GOT3 (cell line): ENCODE results near the gene ADAP2.
"Not testable (repeated sequence)": the region's sequence is repeated elsewhere in the genome, so short reads cannot be mapped to it uniquely, and the experiment has no call there.

ENCODE experiments used
- DNase-seq: peaks from one replicate; lab custom pipeline; 2025; ENCODE audit warnings: mixed read lengths; lab: John Stamatoyannopoulos, UW

ADAP2 gene

GRCh38 chr17:30921544-30922196, at the start of gene ADAP2:
ADAP2 (plus strand) TSS chr17:30921945; CDS start chr17:30922015, 70 bp downstream.
- DNase-seq = no peak

DNA sequence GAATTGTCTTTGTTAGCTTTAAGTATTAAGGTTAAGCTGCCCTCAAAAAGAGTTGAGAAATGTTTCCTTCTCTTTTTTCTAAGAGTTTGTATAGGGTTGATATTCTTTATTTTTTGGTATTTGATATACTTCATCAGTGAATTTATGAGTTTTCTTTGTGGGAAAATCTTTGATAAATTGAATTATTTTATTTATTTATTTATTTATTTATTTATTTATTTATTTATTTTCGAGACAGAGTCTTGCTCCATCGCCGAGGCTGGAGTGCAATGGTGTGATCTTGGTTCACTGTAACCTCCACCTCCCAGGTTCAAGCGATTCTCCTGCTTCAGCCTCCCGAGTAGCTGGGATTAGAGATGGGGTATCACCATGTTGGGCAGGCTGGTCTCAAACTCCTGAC, 35.6 kb upstream of the ADAP2 start:
- DNase-seq = no peak

GRCh38 chr17:30894236-30894635, 27.5 kb upstream of the ADAP2 start:
- no peak for DNase-seq

DNA sequence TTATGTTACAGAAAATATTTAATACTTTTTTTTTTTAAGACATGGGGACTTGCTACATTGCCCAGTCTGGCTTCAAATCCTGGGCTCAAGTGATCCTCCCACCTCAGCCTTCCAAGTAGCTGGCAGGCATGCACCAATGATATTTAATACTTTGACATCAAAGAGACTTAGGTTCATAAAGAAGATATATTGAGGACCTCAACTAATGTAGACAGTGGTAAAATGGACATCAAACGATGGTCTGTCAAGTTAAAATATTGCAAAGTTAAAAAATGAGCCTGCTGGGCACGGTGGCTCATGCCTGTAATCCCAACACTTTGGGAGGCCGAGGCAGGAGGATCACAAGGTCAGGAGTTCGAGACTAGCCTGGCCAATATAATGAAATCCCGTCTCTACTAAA, 24.4 kb upstream of the ADAP2 start:
- DNase-seq = no peak

DNA sequence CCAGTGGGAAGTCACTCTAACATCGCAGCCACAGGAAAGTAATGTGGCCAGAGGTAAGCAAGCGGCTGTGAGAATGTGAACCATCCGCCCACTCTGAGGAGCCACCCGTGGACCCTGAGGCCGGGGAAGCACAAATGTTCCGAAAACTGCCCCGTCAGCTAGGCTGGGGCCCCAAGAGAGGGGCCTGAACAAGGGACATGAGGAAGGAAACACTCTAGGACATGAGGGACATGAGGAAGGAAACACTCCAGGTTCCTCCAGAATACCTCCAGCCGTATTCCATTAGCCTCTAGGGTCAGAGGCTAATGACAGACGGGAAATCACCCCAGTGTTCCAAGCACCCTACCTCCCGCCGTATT, 16.0 kb upstream of the ADAP2 start:
- no peak for DNase-seq

GRCh38 chr17:30906101-30906911, 15.4 kb upstream of the ADAP2 start, which contains the start of gene TEFM:
TEFM (minus strand) TSS chr17:30906238; CDS start chr17:30906198, 40 bp downstream.
- DNase-seq = peak; percentile 65

- no peak for DNase-seq
Observed at GRCh38 chr17:30908717-30909420, 12.9 kb upstream of the ADAP2 start.

- DNase-seq = not testable (repeated sequence)
Observed at GRCh38 chr17:30910151-30910550, 11.6 kb upstream of the ADAP2 start.

GRCh38 chr17:30913955-30914354, 7.8 kb upstream of the ADAP2 start:
- no peak for DNase-seq

GRCh38 chr17:30915833-30916611, 5.7 kb upstream of the ADAP2 start:
- DNase-seq = no peak

- DNase-seq = no peak
Observed at GRCh38 chr17:30917050-30917449, 4.7 kb upstream of the ADAP2 start.

- DNase-seq = no peak
Observed at GRCh38 chr17:30920282-30920681, 1.5 kb upstream of the ADAP2 start.

DNA sequence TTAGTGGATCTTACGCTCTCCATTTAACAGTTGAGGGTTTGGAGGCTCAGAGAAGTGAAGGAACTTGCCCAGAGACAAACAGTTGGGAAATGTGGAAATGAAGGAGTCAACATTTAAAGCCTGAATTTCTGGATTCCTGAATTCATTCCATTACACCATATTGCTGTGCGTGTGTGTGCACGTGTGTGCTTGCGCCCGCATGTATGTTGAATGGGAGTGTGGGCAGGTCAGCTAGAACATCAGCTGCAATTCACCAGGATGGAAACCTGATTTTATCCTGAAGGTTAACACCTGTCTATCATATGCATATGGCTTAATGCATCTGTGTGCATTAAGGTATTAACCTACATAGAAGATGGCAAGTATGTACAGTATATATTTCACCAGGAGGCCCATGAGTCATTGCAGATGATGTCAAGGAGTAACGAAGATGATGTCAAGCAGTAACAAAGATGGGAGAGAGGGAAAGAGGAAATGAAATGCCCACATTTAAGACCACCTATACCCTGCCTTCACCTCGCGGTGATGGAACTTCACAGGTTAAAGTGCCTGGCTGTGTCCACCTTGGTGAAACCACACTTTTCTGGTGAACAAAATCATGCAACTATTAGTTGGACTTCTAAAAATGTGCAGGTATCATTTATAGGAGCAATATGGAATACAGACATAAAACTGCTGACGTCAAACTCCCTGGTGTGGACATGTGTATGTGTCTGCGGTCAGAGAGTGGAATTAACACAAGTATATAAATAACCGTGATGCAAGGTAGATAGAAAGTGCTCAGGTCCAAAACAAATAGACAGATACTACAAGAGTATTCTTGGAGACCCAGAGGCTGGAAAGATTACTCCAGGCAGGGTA, 832 bp upstream of the ADAP2 start:
- DNase-seq = no peak

DNA sequence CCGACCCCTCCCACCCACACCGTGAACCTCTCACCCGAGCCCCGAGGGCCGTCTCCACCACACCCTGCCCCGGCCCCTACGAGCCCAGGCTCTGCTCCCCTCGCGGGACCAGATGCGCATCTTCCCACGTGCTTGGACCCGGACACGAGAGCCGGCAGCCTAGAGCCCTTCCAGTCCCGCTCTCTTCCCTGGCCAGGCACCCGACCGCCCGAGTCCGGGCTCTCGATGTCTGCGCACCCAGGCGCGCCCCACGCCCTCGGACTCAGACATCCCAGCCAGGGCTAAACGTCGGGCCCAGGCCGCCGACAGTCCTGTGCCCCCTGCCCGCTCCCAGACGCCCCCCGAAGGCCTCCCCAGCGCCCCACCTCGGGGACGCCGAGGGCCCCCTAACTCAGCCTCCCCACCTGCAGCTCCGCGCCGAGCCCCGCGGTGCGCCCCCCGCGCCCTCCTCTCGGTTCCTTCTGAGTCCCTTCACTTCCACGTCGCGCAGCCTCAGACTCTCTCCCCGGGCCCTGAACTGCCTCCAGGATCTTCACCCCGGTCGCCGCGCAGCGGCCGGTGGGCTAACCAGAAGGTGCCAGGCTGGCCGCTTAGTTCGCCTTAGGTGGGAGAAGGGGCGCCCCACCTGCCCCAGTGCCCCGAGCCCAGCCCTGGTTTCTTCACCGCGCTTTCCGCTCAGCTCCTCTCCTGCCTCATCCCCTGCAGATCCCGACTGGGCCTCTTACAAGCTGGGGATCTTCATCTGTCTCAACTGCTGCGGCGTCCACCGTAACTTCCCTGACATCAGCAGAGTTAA, 688 bp downstream of the ADAP2 start:
- DNase-seq = no peak

DNA sequence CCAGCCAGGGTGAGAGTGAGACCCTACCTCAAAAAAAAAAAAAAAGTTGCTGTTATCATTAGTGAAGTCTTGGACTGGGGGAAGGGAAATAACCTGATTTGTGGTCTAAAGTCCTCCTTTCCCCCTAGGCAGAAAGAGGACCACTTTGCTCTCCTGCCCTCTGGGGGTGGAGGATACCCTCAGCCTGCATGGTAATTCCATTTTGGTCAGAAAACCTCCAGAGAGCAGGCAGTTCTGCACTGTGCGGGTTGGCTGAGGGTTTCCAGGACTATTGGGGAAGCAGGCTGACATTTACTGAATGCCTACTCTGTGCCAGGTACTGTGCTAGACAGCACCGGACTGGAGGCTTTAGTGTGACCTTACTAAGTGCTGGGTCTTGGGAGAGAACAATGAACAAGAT, 2.6 kb downstream of the ADAP2 start:
- DNase-seq = no peak

DNA sequence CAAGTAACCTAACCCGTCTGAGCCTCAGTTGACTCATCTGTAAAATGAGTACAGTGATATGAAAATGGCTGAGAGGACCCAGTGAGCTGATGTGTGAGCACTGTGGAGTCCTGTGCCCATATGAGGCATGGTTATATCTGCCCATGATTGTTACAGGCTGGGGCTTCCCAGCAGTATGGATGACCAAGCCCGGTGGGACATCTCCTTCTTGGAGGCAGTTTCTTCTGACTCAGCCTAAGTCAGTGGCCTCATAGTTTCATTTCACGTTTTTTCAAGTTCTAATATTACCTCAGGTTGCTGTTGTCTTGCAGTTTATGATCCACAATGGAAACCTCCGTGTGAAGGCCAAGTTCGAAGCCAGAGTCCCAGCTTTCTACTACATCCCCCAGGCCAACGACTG, 4.8 kb downstream of the ADAP2 start:
- no peak for DNase-seq

DNA sequence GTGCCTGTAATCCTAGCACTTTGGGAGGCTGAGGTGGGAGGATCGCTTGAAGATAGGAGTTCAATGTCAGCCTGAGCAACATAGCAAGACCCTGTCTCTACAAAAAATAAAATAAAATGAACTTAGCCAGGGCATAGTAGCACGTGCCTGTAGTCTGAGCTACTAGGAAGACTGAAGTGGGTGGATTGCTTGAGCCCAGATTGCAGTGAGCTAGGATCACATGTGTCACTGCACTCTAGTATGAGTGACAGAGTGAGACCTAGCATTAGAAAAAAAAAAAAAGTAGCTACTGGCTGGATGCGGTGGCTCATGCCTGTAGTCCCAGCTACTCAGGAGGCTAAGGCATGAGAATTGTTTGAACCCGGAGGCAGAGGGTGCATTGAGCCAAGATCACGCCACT, 6.0 kb downstream of the ADAP2 start:
- DNase-seq = no peak

DNA sequence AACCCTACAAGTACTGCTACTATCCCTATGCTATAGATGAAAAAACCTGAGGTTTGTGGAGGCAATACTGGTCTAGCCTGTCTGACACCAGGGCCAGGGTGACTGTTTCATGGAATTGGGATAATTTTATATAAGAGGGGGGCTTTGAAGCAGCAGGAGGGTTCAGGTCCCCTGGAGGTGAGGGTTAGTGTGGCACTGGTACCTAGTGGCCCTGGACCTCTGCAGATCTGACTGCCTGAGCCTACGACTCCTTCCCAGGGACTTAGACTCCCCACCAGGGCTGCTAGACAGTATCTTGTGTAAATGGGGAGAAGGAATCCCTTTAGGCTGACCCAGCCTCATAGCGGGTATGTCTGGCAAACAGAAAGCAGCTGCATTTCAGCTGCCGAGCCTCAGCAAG, 6.8 kb downstream of the ADAP2 start:
- DNase-seq = no peak

- DNase-seq = no peak
Observed at GRCh38 chr17:30929081-30929633, 7.4 kb downstream of the ADAP2 start.

DNA sequence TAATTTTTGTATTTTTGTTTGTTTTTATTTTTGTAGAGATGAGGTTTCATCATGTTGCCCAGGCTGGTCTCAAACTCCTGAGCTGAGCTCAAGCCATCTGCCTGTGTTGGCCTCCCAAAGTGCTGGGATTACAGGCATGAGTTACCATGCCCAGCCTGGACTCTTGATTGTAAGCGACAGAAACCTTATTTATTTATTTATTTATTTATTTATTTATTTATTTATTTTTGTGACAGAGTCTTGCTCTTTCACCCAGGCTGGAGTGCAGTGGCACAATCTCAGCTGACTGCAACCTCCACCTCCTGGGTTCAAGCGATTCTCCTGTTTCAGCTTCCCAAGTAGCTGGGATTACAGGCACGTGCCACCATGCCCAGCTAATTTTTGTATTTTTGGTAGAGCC, 8.1 kb downstream of the ADAP2 start:
- DNase-seq = not testable (repeated sequence)
